G401.6 (cell line): ENCODE results near the gene CCDC183.
A peak's percentile ranks its signal among the peaks of the same experiment; 100 is the strongest.
"Not testable (repeated sequence)": the region's sequence is repeated elsewhere in the genome, so short reads cannot be mapped to it uniquely, and the experiment has no call there.

Experiments used
- FAIRE-seq: peaks from 2 replicates; lab custom pipeline; 2012; peaks lifted over from hg19 to GRCh38; lab: Jason Lieb, UNC

CCDC183 gene

GRCh38 chr9:136840140-136840876 is 44.2 kb downstream of the CCDC183 start:
- FAIRE-seq = no peak

GRCh38 chr9:136840877-136841645 is 44.9 kb downstream of the CCDC183 start:
- FAIRE-seq = peak; percentile 48

GRCh38 chr9:136841646-136842379 is 45.7 kb downstream of the CCDC183 start:
- not testable (repeated sequence) for FAIRE-seq

- FAIRE-seq = not testable (repeated sequence)
Measured at GRCh38 chr9:136842380-136842948, 46.3 kb downstream of the CCDC183 start, which contains the start of gene AJM1. Gene AJM1 (plus strand): TSS chr9:136842478. CDS start chr9:136844415, 1,937 bp downstream.

- not testable (repeated sequence) for FAIRE-seq
Measured at GRCh38 chr9:136843159-136843800, 47.1 kb downstream of the CCDC183 start.

GRCh38 chr9:136843801-136844740 is 47.9 kb downstream of the CCDC183 start:
- FAIRE-seq = not testable (repeated sequence)

GRCh38 chr9:136844761-136845464 is 48.8 kb downstream of the CCDC183 start:
- FAIRE-seq = no peak

- FAIRE-seq = no peak
Measured at GRCh38 chr9:136845465-136846260, 49.5 kb downstream of the CCDC183 start.

GRCh38 chr9:136846376-136847087 is 50.4 kb downstream of the CCDC183 start:
- FAIRE-seq = no peak

GRCh38 chr9:136847088-136847825 is 51.1 kb downstream of the CCDC183 start:
- no peak for FAIRE-seq

- no peak for FAIRE-seq
Measured at GRCh38 chr9:136847826-136848392, 51.8 kb downstream of the CCDC183 start.

- no peak for FAIRE-seq
Measured at GRCh38 chr9:136848393-136849037, 52.4 kb downstream of the CCDC183 start.

- FAIRE-seq = peak; percentile 99
Measured at GRCh38 chr9:136849038-136849959, 53.2 kb downstream of the CCDC183 start, which contains the start of gene PHPT1. Gene PHPT1 (plus strand): TSS chr9:136849409. CDS start chr9:136849431, 22 bp downstream.

- FAIRE-seq = no peak
Measured at GRCh38 chr9:136849960-136850865, 54.1 kb downstream of the CCDC183 start.
